Natural killer cell (primary cell): ENCODE results near the gene NUDT9. TPM values are rescaled to one million over a fixed set of nuclear protein-coding genes. Genes with fewer than 3 reads are reported as not detected.
"Not testable (repeated sequence)": the region's sequence is repeated elsewhere in the genome, so short reads cannot be mapped to it uniquely, and the experiment has no call there.

Experiments
- ATAC-seq, 3 donors: fragments of 150-1000 bp in 2 of 3; fragments of 200-7000 bp in 1 of 3; cut with Tn5 transposase; 1 replicate in 1 of 3; 2 replicates in 2 of 3; pipeline ENCODE4 v1.10.0; 2021; ENCODE audit warnings: mild to moderate bottlenecking in 2 of 3, moderate library complexity in 2 of 3
- DNase-seq, 2 donors: peaks; one replicate each; pipeline versions ENCODE4 v3.0.0 to v3.0.0-alpha.2; 2013 to 2021; ENCODE audit warnings: mixed read lengths in 1 of 2
- H3K27ac ChIP-seq: one replicate; pipeline ENCODE4 v1.5.1; 2013; ENCODE audit warnings: mild to moderate bottlenecking, low read length
- H3K27me3 ChIP-seq: one replicate; pipeline ENCODE4 v1.6.1; 2013; ENCODE audit warnings: low read length; ENCODE audit not compliant: control insufficient read depth, insufficient read depth
- H3K36me3 ChIP-seq: one replicate; pipeline ENCODE4 v1.6.1; 2013; ENCODE audit warnings: low read length; ENCODE audit not compliant: control insufficient read depth, insufficient read depth
- H3K4me1 ChIP-seq: one replicate; pipeline ENCODE4 v1.6.1; 2013; ENCODE audit warnings: low read length; ENCODE audit not compliant: control insufficient read depth, insufficient read depth
- H3K4me3 ChIP-seq: one replicate; pipeline ENCODE4 v1.5.1; 2013; ENCODE audit warnings: low read length
- H3K9me3 ChIP-seq: one replicate; pipeline ENCODE4 v1.6.1; 2013; ENCODE audit warnings: low read length; ENCODE audit not compliant: control insufficient read depth, insufficient read depth
- H3K27ac Mint-ChIP-seq, 2 donors: one replicate each; pipeline ENCODE4 v1.8.0; 2022; ENCODE audit warnings: mild to moderate bottlenecking in 2 of 2, mixed read lengths in 2 of 2, moderate library complexity in 1 of 2
- H3K27me3 Mint-ChIP-seq, 2 donors: one replicate each; pipeline ENCODE4 v1.8.0; 2022; ENCODE audit warnings: low read depth in 2 of 2, mixed read lengths in 2 of 2
- H3K36me3 Mint-ChIP-seq: one replicate; pipeline ENCODE4 v1.8.0; 2022; ENCODE audit warnings: mixed read lengths
- H3K4me1 Mint-ChIP-seq, 2 donors: one replicate each; pipeline ENCODE4 v1.8.0; 2022; ENCODE audit warnings: mixed read lengths in 2 of 2
- H3K4me3 Mint-ChIP-seq: one replicate; pipeline ENCODE4 v1.8.0; 2022; ENCODE audit warnings: mild to moderate bottlenecking, moderate library complexity, mixed read lengths
- H3K9me3 Mint-ChIP-seq, 2 donors: one replicate each; pipeline ENCODE4 v1.8.0; 2022; ENCODE audit warnings: mixed read lengths in 2 of 2
- CTCF ChIP-seq: fragments of 200-600 bp; IDR thresholded peaks from one replicate; pipeline ENCODE4 v1.8.0; 2022; ENCODE audit warnings: antibody characterized with exemption
- WGBS: methylation state at CpG from one replicate; pipeline ENCODE4 v1.1.7; 2013; ENCODE audit warnings: missing lambda C conversion rate; ENCODE audit not compliant: insufficient coverage; 5-methylcytosine and 5-hydroxymethylcytosine counted together
- intact Hi-C: fragments of 100-400 bp; cut with micrococcal nuclease; formaldehyde crosslinking; loops from one replicate; pipeline ENCODE4 v1.14.2; 2022
- total RNA-seq, 4 donors: library from RNA; stranded (reverse); fragments of 120-200 nt in 1 of 4; gene quantifications; one replicate each; pipeline versions ENCODE4 v1.2.3 to v1.2.4, GENCODE V29; 2013 to 2022

The NUDT9 gene
- total RNA-seq, 3 donors from 2014 or later (not counting 1 experiment from before 2014, with no cell fraction given) = 7.3 to 9.6 (median 9.5) TPM

GRCh38 chr4:87476934-87477333 is 54.6 kb downstream of the NUDT9 start:
- H3K36me3 ChIP-seq = no peaks in the 10 kb centered on the region
- no peaks in the 10 kb centered on the region for H3K9me3 ChIP-seq
- 100% methylated on average over 2 of the region's 3 CpGs for WGBS
- ATAC-seq (no peak), DNase-seq (no peak)
- Mint-ChIP-seq H3K4me3 (no peak overlapping the region), H3K4me1 (no peaks in the 10 kb centered on the region), H3K9me3 (no peaks in the 10 kb centered on the region), H3K27me3 (no peaks in the 10 kb centered on the region), H3K36me3 (no peaks in the 10 kb centered on the region), H3K27ac (no peak overlapping the region)
- no peaks in the 10 kb centered on the region for H3K27me3 ChIP-seq
- intact Hi-C loops = no loop called here
- no peak overlapping the region for H3K27ac ChIP-seq
- H3K4me3 ChIP-seq = no peak overlapping the region
- TF ChIP-seq CTCF = no peak
- no peaks in the 10 kb centered on the region for H3K4me1 ChIP-seq

- Mint-ChIP-seq H3K9me3 (no peaks in the 10 kb centered on the region), H3K4me3 (no peak overlapping the region), H3K27ac (no peak overlapping the region), H3K36me3 (no peaks in the 10 kb centered on the region), H3K4me1 (no peaks in the 10 kb centered on the region), H3K27me3 (no peaks in the 10 kb centered on the region)
- Histone ChIP-seq H3K36me3 (no peaks in the 10 kb centered on the region), H3K4me3 (no peak overlapping the region), H3K27ac (no peak overlapping the region), H3K4me1 (no peaks in the 10 kb centered on the region), H3K9me3 (no peaks in the 10 kb centered on the region), H3K27me3 (no peaks in the 10 kb centered on the region)
- WGBS = 93% methylated on average over 1 of the region's 1 CpG
- DNase-seq (no peak), ATAC-seq (no peak)
- intact Hi-C loops = no loop called here
- no peak for TF ChIP-seq CTCF
These were observed 56.4 kb downstream of the NUDT9 start for GRCh38 chr4:87478732-87479250.

- intact Hi-C loops = no loop called here
- no peak for ATAC-seq
- Mint-ChIP-seq H3K4me1 (no peaks in the 10 kb centered on the region), H3K27me3 (no peaks in the 10 kb centered on the region), H3K9me3 (no peaks in the 10 kb centered on the region), H3K36me3 (no peaks in the 10 kb centered on the region), H3K27ac (no peak overlapping the region), H3K4me3 (no peak overlapping the region)
- no peak for DNase-seq
- Histone ChIP-seq H3K9me3 (no peaks in the 10 kb centered on the region), H3K27me3 (no peaks in the 10 kb centered on the region), H3K27ac (no peak overlapping the region), H3K36me3 (no peaks in the 10 kb centered on the region), H3K4me1 (no peaks in the 10 kb centered on the region), H3K4me3 (no peak overlapping the region)
- no peak for TF ChIP-seq CTCF
These were observed 59.0 kb downstream of the NUDT9 start for GRCh38 chr4:87481377-87481776.

GRCh38 chr4:87483247-87483646 is 60.9 kb downstream of the NUDT9 start:
- H3K4me1 ChIP-seq, H3K27ac Mint-ChIP-seq, DNase-seq, H3K27ac ChIP-seq, H3K9me3 ChIP-seq, H3K4me3 Mint-ChIP-seq, H3K4me1 Mint-ChIP-seq, H3K4me3 ChIP-seq, H3K27me3 ChIP-seq, H3K27me3 Mint-ChIP-seq, ATAC-seq, H3K36me3 Mint-ChIP-seq, H3K36me3 ChIP-seq, intact Hi-C loops, H3K9me3 Mint-ChIP-seq: not testable (repeated sequence)

GRCh38 chr4:87488666-87489065 is 66.3 kb downstream of the NUDT9 start:
- H3K27me3 Mint-ChIP-seq, H3K4me3 ChIP-seq, H3K9me3 Mint-ChIP-seq, H3K9me3 ChIP-seq, DNase-seq, H3K4me3 Mint-ChIP-seq, intact Hi-C loops, H3K4me1 ChIP-seq, ATAC-seq, H3K4me1 Mint-ChIP-seq, H3K27me3 ChIP-seq, H3K27ac ChIP-seq, H3K36me3 Mint-ChIP-seq, H3K36me3 ChIP-seq, H3K27ac Mint-ChIP-seq: not testable (repeated sequence)
- WGBS = 100% methylated on average over 4 of the region's 4 CpGs
